T-cell (primary cell): ENCODE measurements around the gene ZFPM1. TPM values are rescaled to one million over a fixed set of nuclear protein-coding genes. Genes with fewer than 3 reads are reported as not detected.
A peak's percentile ranks its signal among the peaks of the same experiment; 100 is the strongest.

Experiments used
- ATAC-seq, 4 experiments: fragments of 200-7000 bp in 3 of 4; fragments of 150-1000 bp in 1 of 4; cut with Tn5 transposase; replicated peaks in 1 of 4; 1 replicate in 3 of 4; 2 replicates in 1 of 4; pipeline ENCODE4 v1.10.0; 2021; ENCODE audit warnings: moderate library complexity in 3 of 4, mild to moderate bottlenecking in 2 of 4, moderate number of reproducible peaks in 1 of 4
- CTCF ChIA-PET, 2 donors: fragments of 300-600 bp; sonication (Branson Sonifier 250); formaldehyde crosslinking; loops; one replicate each; lab custom pipeline; 2022; ENCODE audit warnings: antibody characterized with exemption in 2 of 2; lab: Charles Lee
- POLR2A ChIA-PET, 2 donors: fragments of 300-600 bp; sonication (Branson Sonifier 250); formaldehyde crosslinking; loops; one replicate each; lab custom pipeline; 2022; ENCODE audit warnings: antibody characterized with exemption in 2 of 2; lab: Charles Lee
- DNase-seq, 35 experiments: peaks; one replicate each; pipeline versions ENCODE4 v3.0.0 to v3.0.0-alpha.2; 2013 to 2023
- H3K27ac ChIP-seq: one replicate; pipeline ENCODE4 v1.5.1; 2013; ENCODE audit warnings: low read length
- H3K27me3 ChIP-seq, 2 experiments: replicated peaks in 1 of 2; 1 replicate in 1 of 2; 2 replicates in 1 of 2; pipeline versions ENCODE4 v1.6.1 to v1.7.0; 2013; ENCODE audit warnings: low read length in 1 of 2, mixed read lengths in 1 of 2; ENCODE audit not compliant: control insufficient read depth in 2 of 2, insufficient read depth in 2 of 2; ENCODE audit errors: extremely low read depth in 1 of 2
- H3K36me3 ChIP-seq, 2 donors: 1 replicate in 1 of 2; 2 replicates in 1 of 2; pipeline versions ENCODE4 v1.6.1 to v1.7.0; 2013; ENCODE audit warnings: low read length in 1 of 2; ENCODE audit not compliant: control insufficient read depth in 2 of 2, insufficient read depth in 1 of 2; ENCODE audit errors: extremely low read depth in 1 of 2
- H3K4me1 ChIP-seq, 2 experiments: 1 replicate in 1 of 2; 2 replicates in 1 of 2; pipeline versions ENCODE4 v1.6.1 to v1.7.0; 2013; ENCODE audit warnings: low read length in 2 of 2, mixed read lengths in 1 of 2; ENCODE audit not compliant: insufficient read depth in 2 of 2, control insufficient read depth in 1 of 2; ENCODE audit errors: extremely low read depth in 1 of 2
- H3K4me3 ChIP-seq, 2 donors: 1 replicate in 1 of 2; 2 replicates in 1 of 2; pipeline versions ENCODE4 v1.5.1 to v1.7.0; 2013; ENCODE audit warnings: mild to moderate bottlenecking in 2 of 2, low read length in 1 of 2, moderate library complexity in 1 of 2; ENCODE audit not compliant: control insufficient read depth in 1 of 2; ENCODE audit errors: extremely low read depth in 1 of 2
- H3K9me3 ChIP-seq: 2 replicates; pipeline ENCODE4 v1.7.0; 2013
- H3K27ac Mint-ChIP-seq, 2 donors: one replicate each; pipeline ENCODE4 v1.8.0; 2020 to 2021; ENCODE audit warnings: mild to moderate bottlenecking in 2 of 2, mixed read lengths in 2 of 2
- H3K27me3 Mint-ChIP-seq, 2 donors: one replicate each; pipeline ENCODE4 v1.8.0; 2021 to 2022; ENCODE audit warnings: mixed read lengths in 2 of 2
- H3K36me3 Mint-ChIP-seq: one replicate; pipeline ENCODE4 v1.8.0; 2021; ENCODE audit warnings: mixed read lengths
- H3K4me1 Mint-ChIP-seq, 3 donors: one replicate each; pipeline ENCODE4 v1.8.0; 2020 to 2022; ENCODE audit warnings: mixed read lengths in 3 of 3, mild to moderate bottlenecking in 1 of 3
- H3K4me3 Mint-ChIP-seq, 3 donors: one replicate each; pipeline ENCODE4 v1.8.0; 2020 to 2022; ENCODE audit warnings: mild to moderate bottlenecking in 3 of 3, mixed read lengths in 3 of 3, moderate library complexity in 3 of 3
- H3K9me3 Mint-ChIP-seq, 3 donors: one replicate each; pipeline ENCODE4 v1.8.0; 2020 to 2022; ENCODE audit warnings: mixed read lengths in 3 of 3
- WGBS: methylation state at CpG from one replicate; pipeline ENCODE4 v1.1.5; 2013; ENCODE audit warnings: missing lambda C conversion rate; ENCODE audit not compliant: insufficient coverage; 5-methylcytosine and 5-hydroxymethylcytosine counted together
- total RNA-seq, 35 experiments: library from RNA in 6 of 35; stranded (reverse) in 6 of 35; fragments of 120-200 nt in 1 of 35; gene quantifications; one replicate each; pipeline versions ENCODE4 v1.2.1 to v1.2.4 and lab custom pipeline; 2013 to 2026

The ZFPM1 gene
- total RNA-seq, 5 donors from 2014 or later (not counting 1 experiment from before 2014, with no cell fraction given) = 19.6 to 38.4 (median 33.1) TPM

GRCh38 chr16:88446061-88446460 is 7.0 kb upstream of the ZFPM1 start:
- no peak for ATAC-seq
- H3K36me3 Mint-ChIP-seq = no peaks in the 10 kb centered on the region
- H3K4me3 ChIP-seq = no peak overlapping the region
- no peak overlapping the region for H3K27ac Mint-ChIP-seq
- H3K9me3 Mint-ChIP-seq = no peaks in the 10 kb centered on the region
- ChIA-PET POLR2A (no interaction called here), CTCF (no interaction called here)
- DNase-seq = no peak
- H3K9me3 ChIP-seq = no peaks in the 10 kb centered on the region
- H3K4me3 Mint-ChIP-seq = no peak overlapping the region
- peaks cover 0 to 4% (median 4%) of the 10 kb centered on the region in 3 donors for H3K4me1 Mint-ChIP-seq
- peaks cover 0 to 11% of the 10 kb centered on the region in 2 experiments for H3K4me1 ChIP-seq
- no peaks in the 10 kb centered on the region for H3K27me3 Mint-ChIP-seq
- 93% methylated on average over 25 of the region's 25 CpGs for WGBS
- H3K27ac ChIP-seq = no peak overlapping the region
- no peaks in the 10 kb centered on the region for H3K36me3 ChIP-seq
- peaks cover 0 to 12% of the 10 kb centered on the region in 2 experiments for H3K27me3 ChIP-seq

- no peaks in the 10 kb centered on the region for H3K36me3 Mint-ChIP-seq
- no peak overlapping the region for H3K27ac Mint-ChIP-seq
- WGBS = 83% methylated on average over 26 of the region's 26 CpGs
- DNase-seq = no peak
- peaks cover 0 to 12% of the 10 kb centered on the region in 2 experiments for H3K27me3 ChIP-seq
- no peaks in the 10 kb centered on the region for H3K9me3 Mint-ChIP-seq
- no peak for ATAC-seq
- no peaks in the 10 kb centered on the region for H3K27me3 Mint-ChIP-seq
- no peaks in the 10 kb centered on the region for H3K9me3 ChIP-seq
- ChIA-PET POLR2A (no interaction called here), CTCF (no interaction called here)
- peaks cover 1 to 8% (median 4%) of the 10 kb centered on the region in 3 donors for H3K4me1 Mint-ChIP-seq
- H3K4me3 ChIP-seq = no peak overlapping the region
- peaks cover 0 to 14% of the 10 kb centered on the region in 2 experiments for H3K4me1 ChIP-seq
- no peaks in the 10 kb centered on the region for H3K36me3 ChIP-seq
- H3K27ac ChIP-seq = no peak overlapping the region
- H3K4me3 Mint-ChIP-seq = no peak overlapping the region
These were observed 6.3 kb upstream of the ZFPM1 start for GRCh38 chr16:88446736-88447135.

GRCh38 chr16:88447881-88448280 is 5.2 kb upstream of the ZFPM1 start:
- DNase-seq = no peak
- Mint-ChIP-seq H3K4me1 (peaks cover 10 to 15% (median 13%) of the 10 kb centered on the region in 3 donors), H3K27me3 (no peaks in the 10 kb centered on the region), H3K4me3 (no peak overlapping the region), H3K36me3 (no peaks in the 10 kb centered on the region), H3K27ac (no peak overlapping the region), H3K9me3 (no peaks in the 10 kb centered on the region)
- Histone ChIP-seq H3K4me1 (peaks cover 0 to 18% of the 10 kb centered on the region in 2 experiments), H3K9me3 (no peaks in the 10 kb centered on the region), H3K27ac (no peak overlapping the region), H3K4me3 (no peak overlapping the region), H3K36me3 (no peaks in the 10 kb centered on the region), H3K27me3 (peaks cover 0 to 8% of the 10 kb centered on the region in 2 experiments)
- 94% methylated on average over 5 of the region's 5 CpGs for WGBS
- CTCF ChIA-PET = no interaction called here
- POLR2A ChIA-PET = no interaction called here
- ATAC-seq = no peak

GRCh38 chr16:88448461-88449266 is 4.4 kb upstream of the ZFPM1 start:
- peaks cover 0 to 3% of the 10 kb centered on the region in 2 experiments for H3K27me3 ChIP-seq
- H3K9me3 Mint-ChIP-seq = no peaks in the 10 kb centered on the region
- WGBS = 74% methylated on average over 16 of the region's 26 CpGs
- no peak overlapping the region for H3K4me3 Mint-ChIP-seq
- DNase-seq (no peak), ATAC-seq (no peak)
- peaks cover 9 to 11% (median 10%) of the 10 kb centered on the region in 3 donors for H3K4me1 Mint-ChIP-seq
- CTCF ChIA-PET = no interaction called here
- peaks cover 0 to 12% of the 10 kb centered on the region in 2 experiments for H3K4me1 ChIP-seq
- POLR2A ChIA-PET = no interaction called here
- H3K27me3 Mint-ChIP-seq = no peaks in the 10 kb centered on the region
- no peaks in the 10 kb centered on the region for H3K36me3 ChIP-seq
- H3K27ac ChIP-seq = no peak overlapping the region
- H3K4me3 ChIP-seq = no peak overlapping the region
- no peaks in the 10 kb centered on the region for H3K36me3 Mint-ChIP-seq
- H3K27ac Mint-ChIP-seq = no peak overlapping the region
- H3K9me3 ChIP-seq = no peaks in the 10 kb centered on the region

GRCh38 chr16:88449267-88449561 is 3.9 kb upstream of the ZFPM1 start:
- no peak overlapping the region for H3K27ac Mint-ChIP-seq
- POLR2A ChIA-PET = no interaction called here

GRCh38 chr16:88451586-88452481 is 1.2 kb upstream of the ZFPM1 start:
- ChIA-PET POLR2A (interaction anchor here in 1 of 2 donors (0.5 kb wide), 1 partner anchor 989 kb away, joined by 3 read pairs; no protein-coding TSS in a partner anchor), CTCF (no interaction called here)
- Mint-ChIP-seq H3K27me3 (no peaks in the 10 kb centered on the region), H3K4me3 (peak overlapping the region; percentile 79 to 89 (median 82)), H3K36me3 (no peaks in the 10 kb centered on the region), H3K27ac (peak overlapping the region in 1 of 2 donors; percentile 78), H3K9me3 (no peaks in the 10 kb centered on the region), H3K4me1 (peaks cover 20 to 23% (median 22%) of the 10 kb centered on the region in 3 donors)
- Histone ChIP-seq H3K27me3 (no peaks in the 10 kb centered on the region), H3K4me3 (peak overlapping the region in 1 of 2 donors; percentile 66), H3K36me3 (no peaks in the 10 kb centered on the region), H3K4me1 (peaks cover 8 to 37% of the 10 kb centered on the region in 2 experiments), H3K27ac (peak overlapping the region; percentile 11), H3K9me3 (no peaks in the 10 kb centered on the region)
- 39% methylated on average over 23 of the region's 30 CpGs for WGBS
- DNase-seq (peak in 4 of 35 experiments; percentile 12 to 36 (median 18)), ATAC-seq (no peak)

More at GRCh38 chr16:88449267-88449561, 3.9 kb upstream of the ZFPM1 start:
- Histone ChIP-seq H3K36me3 (no peaks in the 10 kb centered on the region), H3K4me3 (no peak overlapping the region), H3K4me1 (peaks cover 0 to 16% of the 10 kb centered on the region in 2 experiments), H3K27me3 (no peaks in the 10 kb centered on the region), H3K9me3 (no peaks in the 10 kb centered on the region), H3K27ac (no peak overlapping the region)
- no peaks in the 10 kb centered on the region for H3K27me3 Mint-ChIP-seq
- ATAC-seq = no peak
- no peak for DNase-seq
- CTCF ChIA-PET = no interaction called here
- WGBS = 92% methylated on average over 5 of the region's 5 CpGs
- H3K9me3 Mint-ChIP-seq = no peaks in the 10 kb centered on the region
- peaks cover 9 to 11% (median 10%) of the 10 kb centered on the region in 3 donors for H3K4me1 Mint-ChIP-seq
- H3K4me3 Mint-ChIP-seq = no peak overlapping the region
- no peaks in the 10 kb centered on the region for H3K36me3 Mint-ChIP-seq
